CD4-positive, alpha-beta T cell treated with Interleukin-17A for 1 hour (primary cell): ENCODE measurements around the gene SPTB.

Source experiments
- DNase-seq: peaks from one replicate; pipeline ENCODE4 v3.0.0-alpha.2; 2020

Gene SPTB

GRCh38 chr14:64704143-64704742 lies 175.5 kb downstream of the SPTB start, which contains the start of gene PLEKHG3:
Gene PLEKHG3 (plus strand): TSS chr14:64704424. CDS start chr14:64727632, 23,208 bp downstream.
- DNase-seq, result peak; percentile 47

GRCh38 chr14:64703395-64704142 lies 176.1 kb downstream of the SPTB start:
- DNase-seq, result no peak

- DNase-seq, result peak; percentile 42
These were observed 177.0 kb downstream of the SPTB start for GRCh38 chr14:64702493-64703394.

GRCh38 chr14:64701660-64702059 lies 178.0 kb downstream of the SPTB start:
- DNase-seq, result no peak

- no peak for DNase-seq
These were observed 178.8 kb downstream of the SPTB start for GRCh38 chr14:64700894-64701293.

GRCh38 chr14:64700290-64700689 lies 179.4 kb downstream of the SPTB start:
- no peak for DNase-seq

- DNase-seq, result peak; percentile 45
These were observed 180.8 kb downstream of the SPTB start for GRCh38 chr14:64698903-64699302.

GRCh38 chr14:64696355-64696857 lies 183.3 kb downstream of the SPTB start:
- DNase-seq, result peak; percentile 53
